NCI-H2171 (cell line): ENCODE results near the gene TNPO3.

ENCODE experiments used
- DNase-seq: peaks from one replicate; lab custom pipeline; 2025; lab: John Stamatoyannopoulos, UW

The TNPO3 gene

DNA sequence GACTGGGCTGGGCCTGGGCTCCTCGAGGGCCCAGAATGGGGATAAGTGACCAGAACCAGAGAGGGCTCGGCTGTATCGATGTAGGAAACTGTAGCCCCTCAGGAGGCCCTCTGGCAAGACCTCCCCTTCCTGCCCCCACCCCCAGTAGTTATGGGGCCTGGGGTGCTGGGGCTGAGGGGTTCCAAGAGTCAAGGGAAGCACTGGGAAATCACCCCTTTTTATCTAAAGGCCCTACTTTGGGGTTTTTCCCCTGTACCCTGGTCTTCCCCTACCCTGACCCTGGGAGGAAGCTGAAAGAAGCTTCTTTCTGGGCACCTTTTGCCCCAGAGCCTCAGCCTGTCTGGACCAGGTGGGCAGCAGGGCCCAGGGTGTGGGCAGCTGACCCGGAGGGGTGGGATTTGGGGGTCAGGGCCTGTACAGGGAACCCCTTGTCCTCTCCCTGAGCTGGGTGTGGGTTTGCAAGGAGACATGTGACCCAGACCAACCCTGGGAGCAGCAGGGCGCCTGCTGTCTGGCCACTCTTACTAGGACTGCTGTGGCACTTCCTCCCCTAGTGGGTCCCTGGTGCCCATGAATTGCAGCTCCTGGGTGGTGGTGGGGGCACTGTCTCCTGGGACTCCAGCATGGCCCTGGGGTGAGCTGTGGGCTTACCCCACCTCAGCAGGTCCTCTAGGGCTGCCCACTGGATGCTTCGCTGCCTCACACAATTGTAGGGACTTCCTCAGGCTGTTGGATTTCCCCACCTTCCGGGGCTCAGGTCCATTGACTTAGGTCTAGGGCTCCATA, 115.6 kb downstream of the TNPO3 start:
- no peak for DNase-seq

DNA sequence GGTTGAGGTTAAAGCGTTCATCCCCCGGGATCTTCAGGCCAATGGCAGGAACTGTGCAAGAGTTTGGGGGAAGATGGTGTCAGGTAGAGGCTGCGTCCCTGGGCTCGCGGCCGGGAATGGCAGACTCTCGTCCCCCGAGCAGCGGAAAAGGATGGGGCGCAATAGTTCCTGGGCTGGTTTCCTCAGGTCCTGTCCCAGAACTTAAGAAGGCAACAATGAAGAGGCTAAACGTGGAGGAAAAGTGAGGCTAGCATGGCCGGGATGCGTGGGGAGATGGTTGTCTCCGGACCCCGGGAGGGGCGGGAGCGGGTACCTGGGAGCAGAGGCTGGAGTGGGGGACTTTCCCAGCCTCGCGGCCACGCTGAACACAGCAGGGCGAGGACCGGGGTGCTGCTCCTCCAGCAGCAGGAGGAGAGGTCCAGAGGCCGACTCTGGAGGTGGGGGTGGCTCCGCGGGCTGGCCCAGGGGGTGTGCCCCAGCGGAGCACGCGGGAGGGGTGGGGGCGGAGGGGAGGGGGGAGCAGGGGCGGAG, 116.3 kb downstream of the TNPO3 start:
- DNase-seq: no peak

- DNase-seq: no peak
These were observed 117.0 kb downstream of the TNPO3 start, which contains the start of gene IRF5 for GRCh38 chr7:128937647-128938543. IRF5 (plus strand) TSS chr7:128937927; CDS start chr7:128942082, 4,155 bp downstream.

- no peak for DNase-seq
These were observed 117.7 kb downstream of the TNPO3 start for GRCh38 chr7:128937271-128937646.

DNA sequence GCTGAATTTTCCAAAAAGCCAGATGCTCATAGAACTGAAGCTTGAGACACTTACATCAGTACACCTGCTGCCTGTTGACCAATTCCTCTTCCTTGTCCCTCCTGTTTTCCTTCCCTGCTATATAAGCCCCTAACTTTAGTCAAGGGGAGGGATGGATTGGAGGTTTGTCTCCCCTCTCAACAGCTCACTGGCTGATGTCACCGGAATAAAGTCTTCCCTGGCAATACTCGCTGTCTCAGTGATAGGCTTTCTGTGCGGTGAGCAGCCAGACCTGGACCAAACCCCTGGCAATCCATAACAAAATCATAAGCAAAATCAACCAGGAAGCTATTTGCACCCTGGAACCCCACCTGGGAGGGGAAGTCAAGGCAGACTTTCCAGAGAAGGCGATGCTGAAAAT, 118.1 kb downstream of the TNPO3 start:
- DNase-seq: no peak

DNA sequence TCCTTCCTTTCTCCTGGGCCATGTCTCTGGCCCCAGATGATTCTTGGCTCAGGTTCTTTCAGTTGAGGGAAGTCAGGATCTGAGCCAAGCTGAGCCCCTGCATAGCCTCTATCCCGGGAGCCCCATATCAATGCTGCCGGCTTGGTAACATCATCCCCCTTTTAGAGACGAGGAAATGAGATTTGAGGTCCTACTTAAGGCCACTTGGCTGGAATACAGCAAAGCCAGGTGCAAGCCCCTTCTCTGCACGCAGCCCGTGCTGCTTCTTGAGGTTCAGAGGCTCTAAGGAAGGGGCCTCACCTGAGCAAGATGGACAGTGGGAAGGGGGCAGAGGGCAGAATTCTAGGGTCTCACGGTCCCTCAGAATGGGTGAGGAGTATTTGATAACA, 119.6 kb downstream of the TNPO3 start:
- no peak for DNase-seq

GRCh38 chr7:128934361-128935341, 120.3 kb downstream of the TNPO3 start:
- no peak for DNase-seq

DNA sequence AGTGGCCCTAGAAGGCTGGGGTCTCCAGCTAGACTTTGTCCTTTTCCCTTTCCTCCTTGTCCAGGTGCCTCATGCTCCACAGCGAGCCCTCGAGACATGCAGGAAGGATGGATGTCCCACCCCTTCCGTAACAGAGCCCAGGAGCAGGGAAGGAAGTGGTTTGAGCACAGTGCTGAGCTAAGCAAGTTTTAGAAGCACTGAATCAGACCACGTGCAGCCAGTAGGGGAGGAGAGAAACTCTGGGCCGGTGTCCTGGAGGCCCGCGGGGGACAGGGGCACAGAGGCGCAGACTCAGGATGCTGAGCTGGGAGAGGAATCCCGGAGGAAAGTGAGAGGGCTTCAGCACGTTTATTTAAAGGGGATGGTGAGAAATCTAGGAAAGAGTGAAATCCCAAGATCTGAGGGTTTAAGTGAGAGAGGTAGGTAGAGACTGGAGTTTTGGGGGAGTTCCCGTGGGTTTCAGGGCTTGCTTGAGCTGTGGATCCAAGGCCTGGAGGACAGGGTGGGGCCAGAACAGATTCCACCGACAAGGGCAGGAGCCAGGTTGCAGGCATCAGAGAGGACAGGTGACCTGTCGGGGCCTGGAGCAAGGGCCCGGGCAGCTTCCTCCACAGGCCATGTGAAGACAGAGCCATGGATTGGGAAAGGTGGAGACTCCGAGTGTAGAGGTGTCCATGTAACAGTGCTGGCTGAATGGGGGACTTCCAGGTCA, 121.6 kb downstream of the TNPO3 start:
- DNase-seq: no peak

DNA sequence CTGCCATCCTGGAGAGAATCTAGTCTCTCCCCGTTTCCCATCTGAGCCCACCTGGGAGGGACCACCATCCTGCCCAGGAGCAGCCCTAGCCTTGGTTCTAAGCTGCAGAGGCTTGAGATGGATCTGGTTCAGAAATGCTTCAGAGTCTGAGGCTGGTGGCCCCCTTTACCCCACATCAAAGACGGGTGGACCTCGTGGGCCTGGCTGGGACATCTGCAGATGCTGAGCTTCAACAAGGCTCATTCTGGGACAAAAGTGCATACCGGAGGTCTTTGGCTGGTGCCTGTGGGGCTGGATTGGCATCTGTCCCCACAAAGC, 122.1 kb downstream of the TNPO3 start:
- no peak for DNase-seq

- DNase-seq: no peak
These were observed 122.7 kb downstream of the TNPO3 start for GRCh38 chr7:128931965-128932861.

DNA sequence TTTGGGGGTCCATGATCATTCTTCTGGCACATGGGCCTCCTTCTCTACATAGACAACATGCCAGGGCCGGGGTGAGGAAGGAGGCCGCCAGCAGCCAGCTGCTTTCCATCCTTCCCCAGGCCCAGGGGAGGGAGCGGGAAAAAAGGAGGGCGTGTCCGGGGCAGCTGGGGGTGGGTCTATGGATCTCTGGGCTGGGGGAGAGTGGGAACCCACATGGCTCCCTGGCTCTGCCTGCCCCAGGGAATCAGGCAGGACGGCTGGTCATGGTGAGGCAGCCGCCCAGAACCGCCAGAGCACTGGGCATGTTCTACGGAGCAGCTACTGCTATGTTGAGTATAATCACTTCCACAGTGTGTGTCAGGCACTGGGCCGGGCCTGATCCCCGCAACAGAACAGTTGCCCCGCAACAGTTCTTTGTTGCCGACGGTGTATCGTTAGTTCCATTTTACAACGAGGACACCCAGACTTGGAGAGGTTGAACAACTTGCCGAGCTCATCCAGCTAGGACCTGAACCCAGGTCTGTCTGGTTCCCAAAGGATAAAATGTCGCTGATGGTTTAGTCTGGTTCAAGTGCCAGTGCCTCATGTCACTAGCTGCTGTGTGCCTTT, 123.6 kb downstream of the TNPO3 start:
- DNase-seq: no peak

- DNase-seq: no peak
These were observed 125.8 kb downstream of the TNPO3 start for GRCh38 chr7:128928882-128929788.

DNA sequence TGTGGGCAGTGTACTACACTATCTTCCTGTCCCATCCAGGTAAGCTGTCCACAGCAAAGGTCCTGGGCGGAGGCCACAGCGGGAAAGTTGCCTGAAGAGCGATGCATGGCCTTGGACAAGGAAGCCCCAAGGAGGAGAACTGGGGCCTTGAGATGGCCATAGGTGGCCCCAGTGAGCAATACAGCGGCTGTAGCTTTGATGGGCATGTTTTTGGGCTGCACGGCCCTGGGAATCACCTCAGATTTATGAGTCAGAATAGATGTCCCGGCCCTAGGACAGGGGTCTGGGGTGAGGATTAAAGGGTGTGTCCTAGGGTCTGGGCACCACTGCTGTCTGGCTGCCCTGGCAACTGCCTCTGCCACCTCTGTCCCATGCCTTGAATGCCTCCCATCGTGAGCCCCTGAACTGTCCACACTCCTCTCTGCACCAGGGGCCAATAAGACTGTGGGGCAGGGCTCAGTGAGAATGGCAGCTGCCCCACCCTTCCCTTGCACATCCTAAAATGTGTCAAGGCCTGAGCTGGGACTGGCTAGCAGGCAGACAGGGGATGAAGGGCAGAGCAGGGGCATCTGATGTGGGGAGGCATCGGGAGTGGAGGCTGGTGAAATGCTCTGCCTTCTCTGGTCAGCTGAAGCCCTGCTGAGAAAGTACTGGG, 126.6 kb downstream of the TNPO3 start:
- DNase-seq: no peak

DNA sequence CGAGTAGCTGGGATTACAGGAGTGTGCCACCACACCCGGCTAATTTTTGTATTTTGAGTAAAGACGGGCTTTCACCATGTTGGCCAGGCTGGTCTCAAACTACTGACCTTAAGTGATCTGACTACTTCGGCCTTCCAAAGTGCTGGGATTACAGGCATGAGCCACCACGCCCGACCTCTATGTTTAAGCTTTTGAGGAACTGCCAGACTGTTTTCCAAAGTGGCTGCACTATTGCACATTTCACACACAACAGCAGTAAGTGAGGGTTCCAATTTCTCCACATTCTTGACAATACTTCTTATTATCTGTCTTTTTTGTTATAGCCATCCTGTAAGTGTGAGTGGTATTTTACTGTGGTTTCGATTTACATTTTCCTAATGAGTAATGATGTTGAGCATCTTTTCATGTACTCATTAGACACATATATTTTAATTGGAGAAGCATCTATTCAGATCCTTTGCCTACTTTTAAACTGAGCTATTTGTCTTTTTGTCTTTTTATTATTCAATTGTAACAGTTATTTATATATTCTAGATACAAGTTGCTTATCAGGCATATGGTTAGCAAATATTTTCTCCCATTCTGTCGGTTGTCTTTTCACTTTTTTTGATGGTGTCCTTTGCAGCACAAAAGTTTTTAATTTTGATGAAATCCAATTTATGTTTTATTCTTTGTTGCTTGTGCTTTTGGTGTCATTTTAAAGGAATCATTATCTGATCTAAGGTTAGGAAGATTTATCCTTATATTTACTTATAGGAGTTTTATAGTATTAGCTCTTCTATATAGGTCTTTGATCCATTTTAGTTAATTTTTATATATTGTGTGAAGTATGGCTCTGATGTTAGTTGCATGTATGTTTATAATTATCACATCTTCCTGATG, 130.0 kb downstream of the TNPO3 start:
- DNase-seq: no peak

DNA sequence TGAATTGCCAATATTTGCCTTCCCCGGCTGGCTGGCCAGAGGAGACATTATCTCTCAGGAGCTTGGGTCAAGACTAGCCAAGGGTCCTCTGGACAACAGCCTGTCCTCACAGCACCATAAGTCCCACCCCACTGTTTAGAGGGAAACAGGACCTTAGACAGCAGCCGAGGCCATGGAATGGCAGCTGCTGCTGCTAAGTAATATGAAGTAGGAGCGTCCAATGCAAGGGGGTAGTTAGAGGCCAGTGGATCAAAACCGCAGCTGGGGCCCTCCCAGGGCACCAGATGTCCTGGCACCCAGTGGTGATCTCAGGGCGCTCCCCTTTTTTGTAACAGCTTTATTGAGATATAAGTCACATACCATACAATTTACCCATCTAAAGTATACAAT, 131.5 kb downstream of the TNPO3 start:
- no peak for DNase-seq

- no peak for DNase-seq
These were observed 132.2 kb downstream of the TNPO3 start for GRCh38 chr7:128922496-128923410.
